T-cell (primary cell): ENCODE data around the gene CCNT1. TPM values are rescaled to one million over a fixed set of nuclear protein-coding genes. Genes with fewer than 3 reads are reported as not detected.

Experiments
- ATAC-seq, 4 experiments: fragments of 200-7000 bp in 3 of 4; fragments of 150-1000 bp in 1 of 4; cut with Tn5 transposase; replicated peaks in 1 of 4; 1 replicate in 3 of 4; 2 replicates in 1 of 4; pipeline ENCODE4 v1.10.0; 2021; ENCODE audit warnings: moderate library complexity in 3 of 4, mild to moderate bottlenecking in 2 of 4, moderate number of reproducible peaks in 1 of 4
- CTCF ChIA-PET, 2 donors: fragments of 300-600 bp; sonication (Branson Sonifier 250); formaldehyde crosslinking; loops; one replicate each; lab custom pipeline; 2022; ENCODE audit warnings: antibody characterized with exemption in 2 of 2; lab: Charles Lee
- POLR2A ChIA-PET, 2 donors: fragments of 300-600 bp; sonication (Branson Sonifier 250); formaldehyde crosslinking; loops; one replicate each; lab custom pipeline; 2022; ENCODE audit warnings: antibody characterized with exemption in 2 of 2; lab: Charles Lee
- DNase-seq, 35 experiments: peaks; one replicate each; pipeline versions ENCODE4 v3.0.0 to v3.0.0-alpha.2; 2013 to 2023
- H3K27ac ChIP-seq: one replicate; pipeline ENCODE4 v1.5.1; 2013; ENCODE audit warnings: low read length
- H3K27me3 ChIP-seq, 2 experiments: replicated peaks in 1 of 2; 1 replicate in 1 of 2; 2 replicates in 1 of 2; pipeline versions ENCODE4 v1.6.1 to v1.7.0; 2013; ENCODE audit warnings: low read length in 1 of 2, mixed read lengths in 1 of 2; ENCODE audit not compliant: control insufficient read depth in 2 of 2, insufficient read depth in 2 of 2; ENCODE audit errors: extremely low read depth in 1 of 2
- H3K36me3 ChIP-seq, 2 donors: 1 replicate in 1 of 2; 2 replicates in 1 of 2; pipeline versions ENCODE4 v1.6.1 to v1.7.0; 2013; ENCODE audit warnings: low read length in 1 of 2; ENCODE audit not compliant: control insufficient read depth in 2 of 2, insufficient read depth in 1 of 2; ENCODE audit errors: extremely low read depth in 1 of 2
- H3K4me1 ChIP-seq, 2 experiments: 1 replicate in 1 of 2; 2 replicates in 1 of 2; pipeline versions ENCODE4 v1.6.1 to v1.7.0; 2013; ENCODE audit warnings: low read length in 2 of 2, mixed read lengths in 1 of 2; ENCODE audit not compliant: insufficient read depth in 2 of 2, control insufficient read depth in 1 of 2; ENCODE audit errors: extremely low read depth in 1 of 2
- H3K4me3 ChIP-seq, 2 donors: 1 replicate in 1 of 2; 2 replicates in 1 of 2; pipeline versions ENCODE4 v1.5.1 to v1.7.0; 2013; ENCODE audit warnings: mild to moderate bottlenecking in 2 of 2, low read length in 1 of 2, moderate library complexity in 1 of 2; ENCODE audit not compliant: control insufficient read depth in 1 of 2; ENCODE audit errors: extremely low read depth in 1 of 2
- H3K9me3 ChIP-seq: 2 replicates; pipeline ENCODE4 v1.7.0; 2013
- H3K27ac Mint-ChIP-seq, 2 donors: one replicate each; pipeline ENCODE4 v1.8.0; 2020 to 2021; ENCODE audit warnings: mild to moderate bottlenecking in 2 of 2, mixed read lengths in 2 of 2
- H3K27me3 Mint-ChIP-seq, 2 donors: one replicate each; pipeline ENCODE4 v1.8.0; 2021 to 2022; ENCODE audit warnings: mixed read lengths in 2 of 2
- H3K36me3 Mint-ChIP-seq: one replicate; pipeline ENCODE4 v1.8.0; 2021; ENCODE audit warnings: mixed read lengths
- H3K4me1 Mint-ChIP-seq, 3 donors: one replicate each; pipeline ENCODE4 v1.8.0; 2020 to 2022; ENCODE audit warnings: mixed read lengths in 3 of 3, mild to moderate bottlenecking in 1 of 3
- H3K4me3 Mint-ChIP-seq, 3 donors: one replicate each; pipeline ENCODE4 v1.8.0; 2020 to 2022; ENCODE audit warnings: mild to moderate bottlenecking in 3 of 3, mixed read lengths in 3 of 3, moderate library complexity in 3 of 3
- H3K9me3 Mint-ChIP-seq, 3 donors: one replicate each; pipeline ENCODE4 v1.8.0; 2020 to 2022; ENCODE audit warnings: mixed read lengths in 3 of 3
- WGBS: methylation state at CpG from one replicate; pipeline ENCODE4 v1.1.5; 2013; ENCODE audit warnings: missing lambda C conversion rate; ENCODE audit not compliant: insufficient coverage; 5-methylcytosine and 5-hydroxymethylcytosine counted together
- total RNA-seq, 35 experiments: library from RNA in 6 of 35; stranded (reverse) in 6 of 35; fragments of 120-200 nt in 1 of 35; gene quantifications; one replicate each; pipeline versions ENCODE4 v1.2.1 to v1.2.4 and lab custom pipeline; 2013 to 2026

The CCNT1 gene
- total RNA-seq, 5 donors from 2014 or later (not counting 1 experiment from before 2014, with no cell fraction given) = 49.6 to 109 (median 57.7) TPM

DNA sequence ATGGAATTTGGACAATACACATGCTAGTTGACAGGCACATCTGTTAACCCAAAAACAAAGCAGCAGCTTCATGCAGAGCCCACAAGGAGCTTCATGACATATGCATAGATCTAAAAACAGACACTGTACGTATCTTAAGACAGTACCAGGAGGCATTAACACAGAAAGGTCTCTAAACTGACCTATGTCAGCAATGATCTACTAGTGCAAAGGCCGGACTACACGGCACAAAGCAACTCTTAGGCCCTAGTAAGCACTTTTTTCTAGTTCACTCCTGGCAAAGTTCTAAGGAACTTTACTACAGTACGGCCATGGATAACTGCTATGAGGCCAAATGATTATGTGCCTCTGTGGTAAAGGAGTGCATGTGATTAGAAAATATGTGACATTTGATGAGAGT is 26.1 kb downstream of the CCNT1 start:
- ATAC-seq = no peak
- H3K36me3 Mint-ChIP-seq = peaks cover 38% of the 10 kb centered on the region

DNA sequence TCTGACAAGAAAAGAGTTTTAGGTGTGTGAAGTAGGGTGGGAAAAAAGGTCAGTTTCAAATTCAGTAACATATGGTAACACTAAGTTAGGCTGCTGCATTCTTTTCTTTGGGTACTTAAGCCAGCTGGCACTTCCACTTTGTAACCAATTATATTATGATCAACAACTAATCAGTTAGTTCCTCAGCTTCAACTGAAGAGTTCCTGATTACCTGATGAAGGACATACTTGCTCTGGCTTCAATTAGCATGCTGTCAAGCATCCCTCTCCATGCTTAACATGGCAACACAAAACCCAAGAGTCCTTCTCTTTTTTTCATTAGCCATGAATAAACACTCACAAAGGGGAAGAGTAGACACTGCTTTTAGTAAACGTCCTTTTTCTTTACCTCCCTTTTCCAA is 27.7 kb downstream of the CCNT1 start:
- Histone ChIP-seq H3K36me3 (peaks cover 7 to 48% of the 10 kb centered on the region in 2 donors), H3K4me1 (no peaks in the 10 kb centered on the region), H3K4me3 (no peak overlapping the region), H3K27me3 (no peaks in the 10 kb centered on the region), H3K27ac (no peak overlapping the region), H3K9me3 (no peaks in the 10 kb centered on the region)
- no CpG with 5 or more reads among the region's 1 CpG for WGBS
- CTCF ChIA-PET = no interaction called here
- ATAC-seq = no peak
- H3K4me3 Mint-ChIP-seq = no peak overlapping the region
- H3K36me3 Mint-ChIP-seq = peaks cover 29% of the 10 kb centered on the region
- peaks cover 12 to 21% (median 17%) of the 10 kb centered on the region in 3 donors for H3K4me1 Mint-ChIP-seq
- H3K27ac Mint-ChIP-seq = peak overlapping the region; percentile 15 to 46
- DNase-seq = no peak
- POLR2A ChIA-PET = no interaction called here
- no peaks in the 10 kb centered on the region for H3K27me3 Mint-ChIP-seq
- H3K9me3 Mint-ChIP-seq = no peaks in the 10 kb centered on the region

More for the DNA sequence above, 26.1 kb downstream of the CCNT1 start:
- Mint-ChIP-seq H3K9me3 (no peaks in the 10 kb centered on the region), H3K4me1 (peaks cover 12 to 21% (median 17%) of the 10 kb centered on the region in 3 donors), H3K27me3 (no peaks in the 10 kb centered on the region), H3K4me3 (no peak overlapping the region), H3K27ac (peak overlapping the region in 1 of 2 donors; percentile 52)
- CTCF ChIA-PET = no interaction called here
- 79% methylated on average over 3 of the region's 4 CpGs for WGBS
- no peak overlapping the region for H3K27ac ChIP-seq
- POLR2A ChIA-PET = interaction anchor here in 1 of 2 donors (0.6 kb wide), 1 partner anchor 683 kb away, joined by 3 read pairs; no protein-coding TSS in a partner anchor
- H3K4me1 ChIP-seq = no peaks in the 10 kb centered on the region
- H3K4me3 ChIP-seq = no peak overlapping the region
- H3K36me3 ChIP-seq = peaks cover 15 to 64% of the 10 kb centered on the region in 2 donors
- no peaks in the 10 kb centered on the region for H3K27me3 ChIP-seq
- DNase-seq = no peak
- no peaks in the 10 kb centered on the region for H3K9me3 ChIP-seq

- ChIA-PET POLR2A (interaction anchor here in 1 of 2 donors (0.6 kb wide), 2 partner anchors 23 to 854 kb away, joined by 7 to 12 read pairs; no protein-coding TSS in a partner anchor), CTCF (no interaction called here)
- Mint-ChIP-seq H3K27ac (peak overlapping the region in 1 of 2 donors; percentile 28), H3K9me3 (no peaks in the 10 kb centered on the region), H3K27me3 (no peaks in the 10 kb centered on the region), H3K4me3 (no peak overlapping the region), H3K4me1 (peaks cover 14 to 20% (median 16%) of the 10 kb centered on the region in 3 donors), H3K36me3 (peaks cover 19% of the 10 kb centered on the region)
- WGBS = no CpG with 5 or more reads among the region's 4 CpGs
- no peak overlapping the region for H3K27ac ChIP-seq
- no peaks in the 10 kb centered on the region for H3K27me3 ChIP-seq
- ATAC-seq (no peak), DNase-seq (no peak)
- no peak overlapping the region for H3K4me3 ChIP-seq
- peaks cover 0 to 35% of the 10 kb centered on the region in 2 donors for H3K36me3 ChIP-seq
- peaks cover 2 to 3% of the 10 kb centered on the region in 2 experiments for H3K4me1 ChIP-seq
- H3K9me3 ChIP-seq = no peaks in the 10 kb centered on the region
Observed at GRCh38 chr12:48687592-48687991, 28.9 kb downstream of the CCNT1 start.

DNA sequence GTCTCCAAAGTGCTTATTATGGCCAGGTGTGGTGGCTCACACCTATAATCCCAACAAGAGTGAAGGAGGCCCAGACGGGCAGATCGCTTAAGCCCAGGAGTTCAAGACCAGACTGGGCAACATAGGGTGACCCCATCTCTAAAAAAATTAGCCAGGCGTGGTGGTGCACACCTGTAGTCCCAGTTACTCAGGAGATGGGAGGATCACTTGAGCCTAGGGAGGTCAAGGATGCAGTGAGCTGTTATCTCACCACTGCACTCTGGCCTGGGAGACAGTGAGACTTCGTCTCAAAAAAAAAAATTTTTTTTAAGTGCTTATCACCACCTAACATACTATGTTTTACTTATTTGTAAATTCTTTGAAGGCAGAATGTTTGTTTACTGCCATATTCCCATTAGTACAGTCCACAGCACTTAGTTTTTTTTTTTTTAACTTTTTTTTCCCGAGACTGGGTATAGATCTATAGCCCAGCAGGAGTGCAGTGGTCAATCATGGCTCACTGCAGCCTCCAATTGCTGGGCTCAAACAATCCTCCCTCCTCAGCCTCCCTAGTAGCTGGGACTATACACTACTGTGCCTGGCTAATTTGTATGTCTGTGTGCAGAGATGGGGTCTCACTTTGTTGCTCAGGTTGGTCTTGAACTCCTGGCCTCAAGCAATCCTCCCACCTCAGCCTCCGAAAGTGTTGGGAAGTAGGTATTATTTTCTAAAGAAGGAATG is 29.7 kb downstream of the CCNT1 start:
- WGBS = no CpG with 5 or more reads among the region's 6 CpGs
- H3K4me3 ChIP-seq = no peak overlapping the region
- peaks cover 2 to 6% of the 10 kb centered on the region in 2 experiments for H3K4me1 ChIP-seq
- ChIA-PET CTCF (interaction anchor here in 1 of 2 donors (0.6 kb wide), 1 partner anchor 205 kb away, joined by 3 read pairs; no protein-coding TSS in a partner anchor), POLR2A (interaction anchor here (0.6 kb wide), 2 partner anchors 33 to 853 kb away, joined by 7 to 8 read pairs; no protein-coding TSS in a partner anchor)
- no peaks in the 10 kb centered on the region for H3K9me3 ChIP-seq
- Mint-ChIP-seq H3K27me3 (no peaks in the 10 kb centered on the region), H3K36me3 (peaks cover 19% of the 10 kb centered on the region), H3K4me1 (peaks cover 14 to 16% (median 15%) of the 10 kb centered on the region in 3 donors), H3K4me3 (no peak overlapping the region), H3K9me3 (no peaks in the 10 kb centered on the region), H3K27ac (no peak overlapping the region)
- no peak for DNase-seq
- H3K27ac ChIP-seq = no peak overlapping the region
- H3K36me3 ChIP-seq = peaks cover 0 to 29% of the 10 kb centered on the region in 2 donors
- ATAC-seq = no peak
- no peaks in the 10 kb centered on the region for H3K27me3 ChIP-seq

DNA sequence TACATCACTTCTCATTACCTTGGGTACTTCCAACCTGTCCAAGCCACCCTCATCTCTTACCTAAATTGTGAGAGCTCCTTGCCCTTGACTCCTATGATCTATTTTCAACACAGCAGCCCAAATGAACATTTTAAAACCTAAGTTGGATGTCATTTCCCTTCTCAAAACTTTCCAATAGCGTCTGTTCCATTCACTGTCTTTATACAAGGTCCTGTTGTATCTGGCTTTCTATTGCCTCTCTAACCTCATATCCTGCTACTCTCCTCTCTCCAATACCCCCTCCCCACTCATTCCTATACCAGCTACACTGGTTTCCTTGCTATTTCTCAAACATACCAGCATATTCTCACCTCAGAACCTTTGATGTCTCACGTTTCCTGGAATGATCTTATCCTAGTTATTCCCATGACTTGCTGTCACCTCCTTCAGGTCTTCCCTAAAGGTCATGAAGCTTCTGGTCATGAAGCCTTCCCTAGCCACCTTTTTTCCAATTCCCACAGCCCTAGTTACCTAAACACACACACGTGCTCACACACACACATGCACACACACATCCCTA is 30.4 kb downstream of the CCNT1 start:
- POLR2A ChIA-PET = no interaction called here
- Mint-ChIP-seq H3K4me3 (no peak overlapping the region), H3K4me1 (peaks cover 8 to 21% (median 15%) of the 10 kb centered on the region in 3 donors), H3K27me3 (no peaks in the 10 kb centered on the region), H3K36me3 (peaks cover 19% of the 10 kb centered on the region), H3K9me3 (no peaks in the 10 kb centered on the region), H3K27ac (peak overlapping the region in 1 of 2 donors; percentile 5)
- ATAC-seq = no peak
- no peaks in the 10 kb centered on the region for H3K27me3 ChIP-seq
- H3K4me3 ChIP-seq = no peak overlapping the region
- 92% methylated on average over 2 of the region's 3 CpGs for WGBS
- no peak for DNase-seq
- peaks cover 5 to 9% of the 10 kb centered on the region in 2 experiments for H3K4me1 ChIP-seq
- H3K27ac ChIP-seq = no peak overlapping the region
- no peaks in the 10 kb centered on the region for H3K9me3 ChIP-seq
- CTCF ChIA-PET = interaction anchor here in 1 of 2 donors (0.6 kb wide), 1 partner anchor 1715 kb away, joined by 3 read pairs; no protein-coding TSS in a partner anchor
- peaks cover 0 to 23% of the 10 kb centered on the region in 2 donors for H3K36me3 ChIP-seq

GRCh38 chr12:48683534-48683933 is 33.0 kb downstream of the CCNT1 start:
- DNase-seq (no peak), ATAC-seq (no peak)
- ChIA-PET CTCF (no interaction called here), POLR2A (interaction anchor here (0.7 to 1.5 kb wide), 4 partner anchors 20 to 486 kb away, joined by 3 to 6 read pairs (median 3); no protein-coding TSS in a partner anchor)
- Histone ChIP-seq H3K27ac (no peak overlapping the region), H3K4me1 (peaks cover 22 to 29% of the 10 kb centered on the region in 2 experiments), H3K4me3 (no peak overlapping the region), H3K9me3 (no peaks in the 10 kb centered on the region), H3K27me3 (no peaks in the 10 kb centered on the region), H3K36me3 (peaks cover 3 to 21% of the 10 kb centered on the region in 2 donors)
- Mint-ChIP-seq H3K4me1 (peaks cover 27 to 40% (median 29%) of the 10 kb centered on the region in 3 donors), H3K27me3 (no peaks in the 10 kb centered on the region), H3K4me3 (peak overlapping the region in 2 of 3 donors; percentile 35 to 96), H3K9me3 (no peaks in the 10 kb centered on the region), H3K27ac (no peak overlapping the region), H3K36me3 (peaks cover 23% of the 10 kb centered on the region)
- WGBS = no CpG with 5 or more reads among the region's 4 CpGs
